SK-N-SH (cell line): ENCODE data around the gene ATP12A. TPM values are rescaled to one million over a fixed set of nuclear protein-coding genes. Genes with fewer than 3 reads are reported as not detected.

Source experiments
- CTCF ChIA-PET: fragments of 300-600, 350-600 bp; formaldehyde crosslinking; extraction: SDS; loops from one replicate; lab custom pipeline; 2021; lab: Yijun Ruan, JAX
- POLR2A ChIA-PET: fragments of 350-600 bp; sonication (Branson Sonifier 250); formaldehyde crosslinking; extraction: SDS; loops from one replicate; lab custom pipeline; 2020; ENCODE audit warnings: antibody characterized with exemption, inconsistent platforms; lab: Yijun Ruan, JAX
- DNase-seq: peaks from one replicate; pipeline ENCODE4 v3.0.0; 2012
- H2AFZ ChIP-seq: fragments of 200-600 bp; sonication (generic); 2 replicates; pipeline ENCODE4 v1.8.1; 2016; ENCODE audit warnings: antibody characterized with exemption, mild to moderate bottlenecking, low read depth
- H3F3A ChIP-seq: fragments of 200-600 bp; sonication (generic); replicated peaks from 2 replicates; pipeline ENCODE3; 2016; ENCODE audit warnings: antibody characterized with exemption, mild to moderate bottlenecking; ENCODE audit not compliant: insufficient read depth
- H3K27ac ChIP-seq, 2 experiments: fragments of 200-500 bp in 1 of 2; fragments of 200-600 bp in 1 of 2; sonication (Bioruptor generic) in 1 of 2; sonication (generic), shearing (Covaris generic) in 1 of 2; 2 replicates each; pipeline versions ENCODE4 v1.5.1 to v1.6.1; 2014 to 2016; ENCODE audit warnings: low read depth in 2 of 2, inconsistent platforms in 1 of 2, low read length in 1 of 2, mild to moderate bottlenecking in 1 of 2, mixed read lengths in 1 of 2
- H3K27me3 ChIP-seq: fragments of 200-600 bp; sonication (generic), shearing (Covaris generic); 2 replicates; pipeline ENCODE4 v1.6.1; 2016; ENCODE audit warnings: mixed run types; ENCODE audit not compliant: insufficient read depth
- H3K36me3 ChIP-seq, 2 experiments: fragments of 200-500 bp in 1 of 2; fragments of 200-600 bp in 1 of 2; sonication (Bioruptor generic) in 1 of 2; sonication (generic) in 1 of 2; replicated peaks in 1 of 2; 2 replicates each; pipeline versions ENCODE3 to v1.5.1; 2014 to 2016; ENCODE audit warnings: low read length in 1 of 2, mild to moderate bottlenecking in 1 of 2; ENCODE audit not compliant: insufficient read depth in 2 of 2, control insufficient read depth in 1 of 2
- H3K4me1 ChIP-seq, 2 experiments: fragments of 200-500 bp in 1 of 2; fragments of 200-600 bp in 1 of 2; sonication (Bioruptor generic) in 1 of 2; sonication (generic), shearing (Covaris generic) in 1 of 2; 2 replicates each; pipeline versions ENCODE4 v1.5.1 to v1.6.1; 2014 to 2016; ENCODE audit warnings: low read depth in 1 of 2, low read length in 1 of 2, mixed run types in 1 of 2; ENCODE audit not compliant: insufficient read depth in 2 of 2, control insufficient read depth in 1 of 2
- H3K4me2 ChIP-seq: fragments of 200-600 bp; sonication (generic), shearing (Covaris generic); 2 replicates; pipeline ENCODE4 v1.6.1; 2017; ENCODE audit warnings: mixed run types
- H3K4me3 ChIP-seq, 2 experiments: fragments of 200-500 bp in 1 of 2; fragments of 200-600 bp in 1 of 2; sonication (Bioruptor generic) in 1 of 2; sonication (generic), shearing (Covaris generic) in 1 of 2; 2 replicates each; pipeline versions ENCODE4 v1.5.1 to v1.8.1; 2014 to 2016; ENCODE audit warnings: low read depth in 2 of 2, inconsistent platforms in 1 of 2, low read length in 1 of 2, mild to moderate bottlenecking in 1 of 2, mixed read lengths in 1 of 2, moderate library complexity in 1 of 2
- H3K79me2 ChIP-seq: fragments of 200-600 bp; sonication (generic); 2 replicates; pipeline ENCODE4 v1.8.1; 2017; ENCODE audit warnings: mild to moderate bottlenecking; ENCODE audit not compliant: insufficient read depth
- H3K9ac ChIP-seq: fragments of 200-600 bp; sonication (generic); 2 replicates; pipeline ENCODE4 v1.6.1; 2017; ENCODE audit warnings: mixed run types
- H3K9me2 ChIP-seq: fragments of 200-600 bp; sonication (generic); 2 replicates; pipeline ENCODE4 v1.6.1; 2017; ENCODE audit warnings: mixed run types
- H3K9me3 ChIP-seq: fragments of 200-600 bp; sonication (generic); 2 replicates; pipeline ENCODE4 v1.6.1; 2017; ENCODE audit warnings: mixed run types, mild to moderate bottlenecking, moderate library complexity
- H4K20me1 ChIP-seq: fragments of 200-600 bp; sonication (generic); 2 replicates; pipeline ENCODE4 v1.6.1; 2017; ENCODE audit warnings: mild to moderate bottlenecking, mixed run types; ENCODE audit not compliant: insufficient read depth
- ELF1 ChIP-seq: IDR thresholded peaks from 2 replicates; pipeline ENCODE4 v1.4.0; 2012
- FOSL2 ChIP-seq: IDR thresholded peaks from 2 replicates; pipeline ENCODE4 v1.4.0; 2012; ENCODE audit warnings: low read depth, mild to moderate bottlenecking, moderate library complexity, borderline replicate concordance
- FOXJ3 ChIP-seq: sonication (generic); formaldehyde crosslinking; IDR thresholded peaks from 2 replicates; pipeline ENCODE4 v1.5.1; 2020; ENCODE audit warnings: mild to moderate bottlenecking, missing genetic modification reagents
- GATA2 ChIP-seq: sonication (generic); formaldehyde crosslinking; IDR thresholded peaks from 2 replicates; pipeline ENCODE4 v1.5.0; 2020; ENCODE audit warnings: mild to moderate bottlenecking, missing genetic modification reagents
- IRF3 ChIP-seq: fragments of 150-350 bp; IDR thresholded peaks from 2 replicates; pipeline ENCODE4 v1.6.1; 2016; ENCODE audit warnings: mild to moderate bottlenecking, low read depth, low read length
- JUND ChIP-seq: IDR thresholded peaks from 2 replicates; pipeline ENCODE4 v1.4.0; 2012
- MEF2A ChIP-seq: IDR thresholded peaks from 2 replicates; pipeline ENCODE4 v1.4.0; 2012; ENCODE audit warnings: low read depth, borderline replicate concordance
- MXI1 ChIP-seq: IDR thresholded peaks from 2 replicates; pipeline ENCODE4 v1.6.1; 2012; ENCODE audit warnings: mild to moderate bottlenecking, low read depth, low read length, improper control_type of control experiment
- NFIC ChIP-seq: IDR thresholded peaks from 2 replicates; pipeline ENCODE4 v1.4.0; 2012; ENCODE audit warnings: borderline replicate concordance
- NRF1 ChIP-seq: IDR thresholded peaks from 2 replicates; pipeline ENCODE4 v1.6.1; 2012; ENCODE audit warnings: low read depth, mild to moderate bottlenecking, low read length
- PBX3 ChIP-seq: IDR thresholded peaks from 2 replicates; pipeline ENCODE4; 2012
- POLR2AphosphoS5 ChIP-seq: IDR thresholded peaks from 2 replicates; pipeline ENCODE4 v1.6.1; 2012; ENCODE audit warnings: low read depth, low read length
- RAD21 ChIP-seq: IDR thresholded peaks from 2 replicates; pipeline ENCODE4 v1.6.1; 2012; ENCODE audit warnings: mild to moderate bottlenecking, low read length
- RFX5 ChIP-seq: IDR thresholded peaks from 2 replicates; pipeline ENCODE4 v1.6.1; 2012; ENCODE audit warnings: mild to moderate bottlenecking, improper control_type of control experiment, low read length
- SMC3 ChIP-seq: IDR thresholded peaks from 2 replicates; pipeline ENCODE4 v1.6.1; 2012; ENCODE audit warnings: low read depth, low read length, improper control_type of control experiment
- ZBTB33 ChIP-seq: IDR thresholded peaks from 2 replicates; pipeline ENCODE4 v1.4.0; 2012; ENCODE audit warnings: low read depth, borderline replicate concordance
- WGBS: methylation state at CpG from one replicate; pipeline ENCODE4 v1.1.6; 2017; ENCODE audit warnings: low lambda C conversion rate; 5-methylcytosine and 5-hydroxymethylcytosine counted together
- polyA plus RNA-seq, 3 experiments: library from polyadenylated mRNA; depleted of rRNA; stranded (reverse); fragments of >200 nt; gene quantifications; 2 replicates each; pipeline ENCODE4 v1.2.3, GENCODE V29; 2012
- TF ChIP-seq, protein P1 (sequence below): fragments of 150-350 bp; IDR thresholded peaks from 2 replicates; pipeline ENCODE4 v1.6.1; 2017; ENCODE audit warnings: antibody characterized with exemption, low read length, low read depth, borderline replicate concordance

Gene ATP12A
- polyA plus RNA-seq, 1 of the 3 experiments (the other 2 are of a cell fraction), result not detected

DNA sequence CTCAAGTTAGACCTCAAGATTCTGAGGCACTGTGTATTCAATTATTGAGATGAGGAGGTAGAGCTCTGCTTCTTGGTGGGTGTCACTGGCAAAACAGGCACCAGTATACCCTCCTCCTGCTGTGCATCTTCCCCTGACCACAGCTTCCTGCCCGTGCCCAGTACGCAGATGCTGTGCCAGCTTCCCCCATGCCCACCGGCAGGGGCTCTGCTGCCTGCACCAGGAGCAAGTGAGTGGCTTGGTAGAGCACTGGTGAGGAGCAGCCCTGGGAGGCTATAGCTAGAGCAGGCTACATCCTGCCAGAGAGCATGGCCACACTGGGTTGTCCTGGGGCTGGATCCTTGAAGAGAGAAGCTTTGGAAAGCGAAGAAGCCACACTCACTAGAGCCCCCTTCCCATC is 62.8 kb downstream of the ATP12A start:
- Histone ChIP-seq H3F3A (no peaks in the 10 kb centered on the region), H3K27ac (no peak overlapping the region), H3K79me2 (no peaks in the 10 kb centered on the region), H3K9ac (no peak overlapping the region), H3K9me3 (no peaks in the 10 kb centered on the region), H4K20me1 (no peaks in the 10 kb centered on the region), H3K9me2 (no peaks in the 10 kb centered on the region), H3K36me3 (no peaks in the 10 kb centered on the region), H3K4me2 (no peak overlapping the region), H3K4me1 (no peaks in the 10 kb centered on the region), H3K4me3 (no peak overlapping the region), H3K27me3 (0 out of 2 replicates have a peak, but pooled peaks cover 5% of the 10 kb centered on the region), H2AFZ (no peak overlapping the region)
- ChIA-PET POLR2A (no interaction called here), CTCF (no interaction called here)
- WGBS, result 0% methylated on average over 3 of the region's 4 CpGs
- no peak for TF ChIP-seq RFX5
- TF ChIP-seq ELF1, result no peak
- TF ChIP-seq MEF2A, result no peak
- no peak for DNase-seq

- no peaks in the 10 kb centered on the region for H3K36me3 ChIP-seq
- no peaks in the 10 kb centered on the region for H3K9me3 ChIP-seq
- ChIA-PET POLR2A (no interaction called here), CTCF (no interaction called here)
- 0% methylated on average over 2 of the region's 6 CpGs for WGBS
- TF ChIP-seq ZBTB33, result no peak
- no peak for TF ChIP-seq FOSL2
- no peak for TF ChIP-seq POLR2AphosphoS5
- no peak for TF ChIP-seq MXI1
- TF ChIP-seq NRF1, result no peak
- no peak for TF ChIP-seq IRF3
- TF ChIP-seq JUND, result no peak
- no peak for TF ChIP-seq PBX3
- TF ChIP-seq SMC3, result no peak
- TF ChIP-seq NFIC, result no peak
- no peak for TF ChIP-seq RAD21
- TF ChIP-seq FOXJ3 (CRISPR knock-in tag), result no peak
- TF ChIP-seq, protein P1, sequence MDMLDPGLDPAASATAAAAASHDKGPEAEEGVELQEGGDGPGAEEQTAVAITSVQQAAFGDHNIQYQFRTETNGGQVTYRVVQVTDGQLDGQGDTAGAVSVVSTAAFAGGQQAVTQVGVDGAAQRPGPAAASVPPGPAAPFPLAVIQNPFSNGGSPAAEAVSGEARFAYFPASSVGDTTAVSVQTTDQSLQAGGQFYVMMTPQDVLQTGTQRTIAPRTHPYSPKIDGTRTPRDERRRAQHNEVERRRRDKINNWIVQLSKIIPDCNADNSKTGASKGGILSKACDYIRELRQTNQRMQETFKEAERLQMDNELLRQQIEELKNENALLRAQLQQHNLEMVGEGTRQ, result no peak
- no peak for TF ChIP-seq GATA2 (CRISPR knock-in tag)
- no peaks in the 10 kb centered on the region for H3K79me2 ChIP-seq
- 0 out of 2 replicates have a peak, but pooled peaks cover 10% of the 10 kb centered on the region for H3K27me3 ChIP-seq
- H3F3A ChIP-seq, result no peaks in the 10 kb centered on the region
- H3K9me2 ChIP-seq, result no peaks in the 10 kb centered on the region
- H3K27ac ChIP-seq, result no peak overlapping the region
- H3K9ac ChIP-seq, result no peak overlapping the region
- H2AFZ ChIP-seq, result no peak overlapping the region
- no peak overlapping the region for H3K4me2 ChIP-seq
- no peak for DNase-seq
- H4K20me1 ChIP-seq, result no peaks in the 10 kb centered on the region
- no peak overlapping the region for H3K4me3 ChIP-seq
- H3K4me1 ChIP-seq, result no peaks in the 10 kb centered on the region
Measured at GRCh38 chr13:24744247-24744646, 64.0 kb downstream of the ATP12A start.
